H9 (cell line): Measurements from ENCODE around the gene DAGLB. TPM values are rescaled to one million over a fixed set of nuclear protein-coding genes. Genes with fewer than 3 reads are reported as not detected.

Source experiments
- DNase-seq: peaks from one replicate; pipeline ENCODE4 v3.0.0-alpha.2; 2017
- H2AFZ ChIP-seq: one replicate; pipeline ENCODE4 v1.6.1; 2013; ENCODE audit warnings: mild to moderate bottlenecking, low read length, control low read depth, moderate library complexity
- H2AK5ac ChIP-seq: 2 replicates; pipeline ENCODE4 v1.6.1; 2013; ENCODE audit warnings: low read length, control low read depth, mixed read lengths; ENCODE audit not compliant: insufficient read length
- H2BK120ac ChIP-seq: one replicate; pipeline ENCODE4 v1.6.1; 2013; ENCODE audit warnings: low read depth, mild to moderate bottlenecking, low read length, control low read depth, inconsistent platforms; ENCODE audit not compliant: poor library complexity, severe bottlenecking
- H2BK12ac ChIP-seq: 2 replicates; pipeline ENCODE4 v1.6.1; 2013; ENCODE audit warnings: low read length, control low read depth, mixed read lengths, low read depth; ENCODE audit not compliant: insufficient read length
- H2BK15ac ChIP-seq: 2 replicates; pipeline ENCODE4 v1.6.1; 2013; ENCODE audit warnings: low read depth, low read length, control low read depth
- H2BK20ac ChIP-seq: one replicate; pipeline ENCODE4 v1.6.1; 2013; ENCODE audit warnings: low read depth, mild to moderate bottlenecking, low read length, control low read depth, inconsistent platforms; ENCODE audit not compliant: poor library complexity, severe bottlenecking
- H2BK5ac ChIP-seq: 2 replicates; pipeline ENCODE4 v1.6.1; 2013; ENCODE audit warnings: low read length, control low read depth, mixed read lengths; ENCODE audit not compliant: insufficient read length
- H3K14ac ChIP-seq: 2 replicates; pipeline ENCODE4 v1.6.1; 2013; ENCODE audit warnings: low read length, control low read depth; ENCODE audit not compliant: insufficient read depth
- H3K18ac ChIP-seq: 2 replicates; pipeline ENCODE4 v1.6.1; 2013; ENCODE audit warnings: low read depth, mild to moderate bottlenecking, mixed read lengths, low read length, control low read depth; ENCODE audit not compliant: insufficient read length
- H3K23ac ChIP-seq: 2 replicates; pipeline ENCODE4 v1.6.1; 2013; ENCODE audit warnings: low read length, control low read depth, mixed read lengths, low read depth; ENCODE audit not compliant: insufficient read length
- H3K23me2 ChIP-seq: 2 replicates; pipeline ENCODE4 v1.6.1; 2013; ENCODE audit warnings: low read depth, mild to moderate bottlenecking, mixed read lengths, low read length, control low read depth; ENCODE audit not compliant: insufficient read length, poor library complexity, severe bottlenecking
- H3K27ac ChIP-seq: 2 replicates; pipeline ENCODE4 v1.5.1; 2013; ENCODE audit warnings: low read length, control low read depth, mixed read lengths, low read depth; ENCODE audit not compliant: insufficient read length
- H3K27me3 ChIP-seq: 2 replicates; pipeline ENCODE4 v1.6.1; 2013; ENCODE audit warnings: low read length, control low read depth, inconsistent platforms; ENCODE audit not compliant: insufficient read depth
- H3K4ac ChIP-seq: 2 replicates; pipeline ENCODE4 v1.6.1; 2013; ENCODE audit warnings: low read depth, mild to moderate bottlenecking, control low read depth, inconsistent platforms, low read length, moderate library complexity
- H3K4me1 ChIP-seq: 2 replicates; pipeline ENCODE4 v1.6.1; 2013; ENCODE audit warnings: low read length, control low read depth, inconsistent platforms; ENCODE audit not compliant: insufficient read depth
- H3K4me2 ChIP-seq: 2 replicates; pipeline ENCODE4 v1.6.1; 2013; ENCODE audit warnings: low read length, control low read depth, mixed read lengths; ENCODE audit not compliant: insufficient read length, insufficient read depth
- H3K56ac ChIP-seq: 2 replicates; pipeline ENCODE4 v1.6.1; 2013; ENCODE audit warnings: low read depth, mild to moderate bottlenecking, mixed read lengths, low read length, control low read depth; ENCODE audit not compliant: insufficient read length
- H3K79me1 ChIP-seq: 2 replicates; pipeline ENCODE4 v1.6.1; 2013; ENCODE audit warnings: low read depth, mild to moderate bottlenecking, moderate library complexity, low read length, control low read depth, inconsistent platforms; ENCODE audit not compliant: insufficient read depth, poor library complexity, severe bottlenecking
- H3K79me2 ChIP-seq: 2 replicates; pipeline ENCODE4 v1.6.1; 2013; ENCODE audit warnings: low read length, control low read depth, inconsistent platforms; ENCODE audit not compliant: insufficient read depth
- H3K9ac ChIP-seq: 2 replicates; pipeline ENCODE4 v1.6.1; 2013; ENCODE audit warnings: low read length, control low read depth, mixed read lengths; ENCODE audit not compliant: insufficient read length; ENCODE audit errors: extremely low read depth
- H3K9me3 ChIP-seq: one replicate; pipeline ENCODE4 v1.6.1; 2013; ENCODE audit warnings: low read depth, low read length, inconsistent platforms; ENCODE audit not compliant: control insufficient read depth
- H3T11ph ChIP-seq: one replicate; pipeline ENCODE4 v1.6.1; 2013; ENCODE audit warnings: mild to moderate bottlenecking, low read length, control low read depth, inconsistent platforms
- H4K20me1 ChIP-seq: one replicate; pipeline ENCODE4 v1.6.1; 2013; ENCODE audit not compliant: control insufficient read depth, insufficient read length, insufficient read depth
- H4K5ac ChIP-seq: 2 replicates; pipeline ENCODE4 v1.6.1; 2013; ENCODE audit warnings: low read depth, mild to moderate bottlenecking, mixed read lengths, low read length, control low read depth; ENCODE audit not compliant: insufficient read length
- H4K8ac ChIP-seq: replicated peaks from 2 replicates; pipeline ENCODE4 v1.6.1; 2013; ENCODE audit warnings: low read length, control low read depth, mixed read lengths, low read depth; ENCODE audit not compliant: insufficient read length
- H4K91ac ChIP-seq: 2 replicates; pipeline ENCODE4 v1.6.1; 2013; ENCODE audit warnings: low read depth, mild to moderate bottlenecking, moderate library complexity, mixed read lengths, low read length, control low read depth; ENCODE audit not compliant: insufficient read length
- H3K27ac Mint-ChIP-seq, 3 experiments: 2 replicates in 2 of 3; 3 replicates in 1 of 3; pipeline ENCODE4 v1.8.0; 2020 to 2021; ENCODE audit warnings: mixed read lengths in 3 of 3, mild to moderate bottlenecking in 1 of 3, moderate library complexity in 1 of 3
- H3K27me3 Mint-ChIP-seq: 2 replicates; pipeline ENCODE4 v1.8.0; 2021; ENCODE audit warnings: low read depth, mild to moderate bottlenecking, moderate library complexity, mixed read lengths
- H3K36me3 Mint-ChIP-seq, 3 experiments: 2 replicates in 2 of 3; 3 replicates in 1 of 3; pipeline ENCODE4 v1.8.0; 2020 to 2021; ENCODE audit warnings: low read depth in 3 of 3, mixed read lengths in 3 of 3; ENCODE audit not compliant: insufficient read depth in 1 of 3
- H3K4me1 Mint-ChIP-seq, 2 experiments: 2 replicates each; pipeline ENCODE4 v1.8.0; 2020; ENCODE audit warnings: mixed read lengths in 2 of 2
- H3K4me3 Mint-ChIP-seq, 2 experiments: 2 replicates in 1 of 2; 3 replicates in 1 of 2; pipeline ENCODE4 v1.8.0; 2020 to 2021; ENCODE audit warnings: mild to moderate bottlenecking in 2 of 2, mixed read lengths in 2 of 2, moderate library complexity in 1 of 2
- H3K9me3 Mint-ChIP-seq, 2 experiments: 2 replicates in 1 of 2; 3 replicates in 1 of 2; pipeline ENCODE4 v1.8.0; 2020; ENCODE audit warnings: mild to moderate bottlenecking in 2 of 2, mixed read lengths in 2 of 2, moderate library complexity in 1 of 2
- CTCF ChIP-seq: fragments of 200-600 bp; sonication (generic); conservative IDR thresholded peaks from 3 replicates; pipeline ENCODE4 v1.8.0; 2021; ENCODE audit warnings: antibody characterized with exemption, mild to moderate bottlenecking
- WGBS: extraction: QIAGEN DNeasy Blood & Tissue Kit; methylation state at CpG from one replicate; pipeline ENCODE4 v1.1.7; 2013; ENCODE audit warnings: missing lambda C conversion rate, low lambda C conversion rate, mixed read lengths; ENCODE audit not compliant: insufficient read length; ENCODE audit errors: extremely low coverage; 5-methylcytosine and 5-hydroxymethylcytosine counted together
- total RNA-seq: library from RNA; stranded (reverse); gene quantifications from 2 replicates; pipeline ENCODE4 v1.2.1, GENCODE V29; 2021

Gene DAGLB
- total RNA-seq, 1 experiment from 2014 or later = 46.4 TPM

- Mint-ChIP-seq H3K27me3 (no peaks in the 10 kb centered on the region), H3K36me3 (peaks cover 27 to 48% (median 42%) of the 10 kb centered on the region in 3 experiments; a peak in 6 of 7 replicates), H3K9me3 (no peaks in the 10 kb centered on the region), H3K4me1 (peaks cover 40 to 42% of the 10 kb centered on the region in 2 experiments), H3K4me3 (no peak overlapping the region), H3K27ac (no peak overlapping the region)
- no peaks in the 10 kb centered on the region for H3K27me3 ChIP-seq
- no peaks in the 10 kb centered on the region for H3K79me1 ChIP-seq
- H2BK15ac ChIP-seq = no peak overlapping the region
- no peak overlapping the region for H2BK5ac ChIP-seq
- DNase-seq = no peak
- no peak overlapping the region for H3K18ac ChIP-seq
- H3K9me3 ChIP-seq = no peaks in the 10 kb centered on the region
- no peak overlapping the region for H3K56ac ChIP-seq
- H4K8ac ChIP-seq = no peak overlapping the region
- no peak overlapping the region for H3K14ac ChIP-seq
- no peak overlapping the region for H3K23ac ChIP-seq
- peaks cover 12% of the 10 kb centered on the region for H3K4me1 ChIP-seq
- TF ChIP-seq CTCF = no peak
- no peak overlapping the region for H2BK12ac ChIP-seq
- no peak overlapping the region for H4K91ac ChIP-seq
- H2BK20ac ChIP-seq = no peak overlapping the region
- no peak overlapping the region for H2AK5ac ChIP-seq
- no peak overlapping the region for H2AFZ ChIP-seq
- peaks cover 46% of the 10 kb centered on the region for H3K79me2 ChIP-seq
- H3K9ac ChIP-seq = no peak overlapping the region
- no peak overlapping the region for H3K27ac ChIP-seq
- WGBS = no CpG with 5 or more reads among the region's 3 CpGs
- no peak overlapping the region for H4K5ac ChIP-seq
- no peak overlapping the region for H3K4me2 ChIP-seq
- no peak overlapping the region for H3K4ac ChIP-seq
- no peak overlapping the region for H2BK120ac ChIP-seq
- no peaks in the 10 kb centered on the region for H3K23me2 ChIP-seq
- no peaks in the 10 kb centered on the region for H4K20me1 ChIP-seq
- H3T11ph ChIP-seq = no peak overlapping the region
Measured at GRCh38 chr7:6386779-6387178, 61.0 kb downstream of the DAGLB start.
